Neural cell (in vitro differentiated cells): ENCODE data around the gene RNF44. TPM values are rescaled to one million over a fixed set of nuclear protein-coding genes. Genes with fewer than 3 reads are reported as not detected.
A peak's percentile ranks its signal among the peaks of the same experiment; 100 is the strongest.

Experiments
- H2AFZ ChIP-seq: fragments of 200-600, 300-800 bp; sonication (generic), shearing (Covaris generic); 2 replicates; pipeline ENCODE4 v1.6.0; 2014; ENCODE audit warnings: low read depth, mild to moderate bottlenecking, antibody characterized with exemption, low read length, moderate library complexity
- H3F3A ChIP-seq: fragments of 200-600 bp; shearing (Covaris generic); 2 replicates; pipeline ENCODE4 v1.6.1; 2016; ENCODE audit warnings: mild to moderate bottlenecking, moderate library complexity, mixed read lengths, antibody characterized with exemption, low read length; ENCODE audit not compliant: insufficient read depth, poor library complexity, severe bottlenecking
- H3K27ac ChIP-seq: fragments of 200-600, 300-800 bp; sonication (generic), shearing (Covaris generic); 2 replicates; pipeline ENCODE4 v1.5.1; 2014; ENCODE audit warnings: mild to moderate bottlenecking, low read length, moderate library complexity
- H3K27me3 ChIP-seq: fragments of 300-800, 200-600 bp; sonication (generic), shearing (Covaris generic); 2 replicates; pipeline ENCODE4 v1.6.0; 2014; ENCODE audit warnings: mild to moderate bottlenecking, low read depth, low read length, moderate library complexity; ENCODE audit not compliant: insufficient read depth
- H3K36me3 ChIP-seq: fragments of 300-800, 200-600 bp; sonication (generic), shearing (Covaris generic); 2 replicates; pipeline ENCODE4 v1.5.1; 2014; ENCODE audit warnings: mild to moderate bottlenecking, antibody characterized with exemption, low read length, moderate library complexity; ENCODE audit not compliant: insufficient read depth
- H3K4me2 ChIP-seq: fragments of 300-800, 200-600 bp; sonication (generic), shearing (Covaris generic); 2 replicates; pipeline ENCODE4 v1.6.0; 2014; ENCODE audit warnings: mild to moderate bottlenecking, low read length
- H3K4me3 ChIP-seq: fragments of 300-800, 200-600 bp; sonication (generic), shearing (Covaris generic); 2 replicates; pipeline ENCODE4 v1.5.1; 2014; ENCODE audit warnings: mild to moderate bottlenecking, low read length, moderate library complexity
- H3K79me2 ChIP-seq: fragments of 200-600 bp; shearing (Covaris generic); replicated peaks from 2 replicates; pipeline ENCODE4 v1.6.0; 2014; ENCODE audit warnings: mild to moderate bottlenecking, low read length, moderate library complexity; ENCODE audit not compliant: insufficient read depth
- H3K9ac ChIP-seq: fragments of 300-800, 200-600 bp; sonication (generic), shearing (Covaris generic); 2 replicates; pipeline ENCODE4 v1.6.1; 2016; ENCODE audit warnings: mild to moderate bottlenecking, low read length, mixed read lengths
- H3K9me2 ChIP-seq: fragments of 200-600 bp; shearing (Covaris generic); 2 replicates; pipeline ENCODE4 v1.6.1; 2016; ENCODE audit warnings: mild to moderate bottlenecking, low read length, mixed read lengths; ENCODE audit not compliant: insufficient read depth
- H3K9me3 ChIP-seq: fragments of 200-600, 300-800 bp; sonication (generic), shearing (Covaris generic); 2 replicates; pipeline ENCODE4 v1.6.1; 2016; ENCODE audit warnings: mild to moderate bottlenecking, mixed run types, low read length, moderate library complexity, mixed read lengths
- H4K20me1 ChIP-seq: fragments of 200-600 bp; shearing (Covaris generic); 2 replicates; pipeline ENCODE4 v1.6.1; 2016; ENCODE audit warnings: mild to moderate bottlenecking, mixed run types; ENCODE audit not compliant: insufficient read depth
- EP300 ChIP-seq: fragments of 450-650 bp; conservative IDR thresholded peaks from 2 replicates; pipeline ENCODE4 v1.6.1; 2014; ENCODE audit warnings: antibody characterized with exemption, mild to moderate bottlenecking, moderate library complexity; ENCODE audit not compliant: poor library complexity, severe bottlenecking
- EZH2 ChIP-seq: fragments of 200-600, 300-800 bp; shearing (Covaris generic), sonication (generic); IDR thresholded peaks from 2 replicates; pipeline ENCODE4 v1.6.1; 2014; ENCODE audit warnings: antibody characterized with exemption, low read length, borderline replicate concordance, mild to moderate bottlenecking; ENCODE audit not compliant: insufficient read depth, poor library complexity, severe bottlenecking
- MXI1 ChIP-seq: fragments of 450-650 bp; conservative IDR thresholded peaks from 2 replicates; pipeline ENCODE4 v1.6.1; 2014; ENCODE audit warnings: antibody characterized with exemption, mild to moderate bottlenecking; ENCODE audit not compliant: poor library complexity, severe bottlenecking
- POLR2AphosphoS5 ChIP-seq: IDR thresholded peaks from 2 replicates; pipeline ENCODE4 v1.6.1; 2012
- RAD21 ChIP-seq: fragments of 450-650 bp; conservative IDR thresholded peaks from 2 replicates; pipeline ENCODE4 v1.6.1; 2014; ENCODE audit warnings: antibody characterized with exemption, mild to moderate bottlenecking, moderate library complexity
- SMC3 ChIP-seq: fragments of 450-650 bp; conservative IDR thresholded peaks from 2 replicates; pipeline ENCODE4 v1.6.1; 2014; ENCODE audit warnings: antibody characterized with exemption, mild to moderate bottlenecking, moderate library complexity; ENCODE audit not compliant: poor library complexity
- TAF1 ChIP-seq: IDR thresholded peaks from 2 replicates; pipeline ENCODE4 v1.6.1; 2012; ENCODE audit warnings: low read depth
- polyA plus RNA-seq: library from polyadenylated mRNA; depleted of rRNA; stranded (reverse); fragments of >200 nt; gene quantifications from 2 replicates; pipeline ENCODE4 v1.2.3, GENCODE V29; 2014
- TF ChIP-seq, protein P1 (sequence below): IDR thresholded peaks from 2 replicates; pipeline ENCODE4 v1.6.1; 2012; ENCODE audit warnings: borderline replicate concordance
- TF ChIP-seq, protein P2 (sequence below): fragments of 450-650 bp; IDR thresholded peaks from 2 replicates; pipeline ENCODE4 v1.5.1; 2014; ENCODE audit warnings: antibody characterized with exemption, mild to moderate bottlenecking, moderate library complexity; ENCODE audit not compliant: poor library complexity, severe bottlenecking

The RNF44 gene
- polyA plus RNA-seq, 1 donor from 2014 or later = 22.2 TPM

DNA sequence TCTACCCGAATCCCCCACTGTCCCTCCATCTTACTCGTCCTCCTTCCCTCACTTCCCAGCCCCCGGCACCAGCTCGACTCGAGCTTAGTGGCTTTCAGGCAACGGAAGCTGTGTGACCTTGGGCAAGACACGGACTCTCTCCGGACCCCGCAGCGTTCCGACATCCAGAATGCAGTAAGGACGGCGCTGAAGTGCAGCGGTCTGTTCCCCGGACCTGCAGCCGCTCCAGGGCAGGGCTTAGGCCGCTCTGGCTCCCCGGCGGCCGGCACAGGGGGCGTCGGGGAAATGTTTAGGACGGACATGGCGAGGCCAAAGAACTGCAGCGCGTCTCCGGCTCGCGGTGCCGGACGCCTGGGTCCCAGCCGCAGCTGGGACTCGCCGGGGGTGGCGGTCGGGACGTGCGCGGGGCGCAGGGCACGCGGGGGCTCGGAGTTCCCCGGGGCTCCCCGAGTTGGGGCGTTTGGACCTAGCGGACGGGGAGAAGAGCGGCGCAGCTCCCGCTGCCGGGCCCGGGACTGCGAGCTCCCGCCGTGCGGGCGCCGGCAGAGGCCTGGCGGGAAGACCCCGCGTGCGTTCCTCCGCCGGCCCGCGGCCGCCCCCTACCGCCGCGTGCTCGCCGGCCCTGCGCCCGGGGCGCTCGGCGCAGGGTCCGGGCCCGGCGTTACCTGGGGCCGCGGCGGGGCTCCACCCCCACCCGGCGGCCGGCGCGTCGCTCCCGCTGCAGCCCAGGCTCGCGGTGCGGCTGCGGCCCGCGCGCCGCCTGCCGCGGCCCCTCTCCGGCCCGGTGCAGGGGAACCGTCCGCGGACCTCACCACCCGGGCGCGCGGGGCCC lies 5.6 kb upstream of the RNF44 start:
- Histone ChIP-seq H3K9me3 (no peaks in the 10 kb centered on the region), H3K9me2 (no peaks in the 10 kb centered on the region), H3K36me3 (no peaks in the 10 kb centered on the region), H3F3A (no peaks in the 10 kb centered on the region), H3K4me2 (peak overlapping the region; percentile 39), H3K9ac (peak overlapping the region; percentile 79), H3K4me3 (peak overlapping the region; percentile 91), H3K27ac (no peak overlapping the region), H4K20me1 (no peaks in the 10 kb centered on the region), H3K27me3 (no peaks in the 10 kb centered on the region), H2AFZ (no peak overlapping the region), H3K79me2 (no peaks in the 10 kb centered on the region)
- TF ChIP-seq, protein P1, sequence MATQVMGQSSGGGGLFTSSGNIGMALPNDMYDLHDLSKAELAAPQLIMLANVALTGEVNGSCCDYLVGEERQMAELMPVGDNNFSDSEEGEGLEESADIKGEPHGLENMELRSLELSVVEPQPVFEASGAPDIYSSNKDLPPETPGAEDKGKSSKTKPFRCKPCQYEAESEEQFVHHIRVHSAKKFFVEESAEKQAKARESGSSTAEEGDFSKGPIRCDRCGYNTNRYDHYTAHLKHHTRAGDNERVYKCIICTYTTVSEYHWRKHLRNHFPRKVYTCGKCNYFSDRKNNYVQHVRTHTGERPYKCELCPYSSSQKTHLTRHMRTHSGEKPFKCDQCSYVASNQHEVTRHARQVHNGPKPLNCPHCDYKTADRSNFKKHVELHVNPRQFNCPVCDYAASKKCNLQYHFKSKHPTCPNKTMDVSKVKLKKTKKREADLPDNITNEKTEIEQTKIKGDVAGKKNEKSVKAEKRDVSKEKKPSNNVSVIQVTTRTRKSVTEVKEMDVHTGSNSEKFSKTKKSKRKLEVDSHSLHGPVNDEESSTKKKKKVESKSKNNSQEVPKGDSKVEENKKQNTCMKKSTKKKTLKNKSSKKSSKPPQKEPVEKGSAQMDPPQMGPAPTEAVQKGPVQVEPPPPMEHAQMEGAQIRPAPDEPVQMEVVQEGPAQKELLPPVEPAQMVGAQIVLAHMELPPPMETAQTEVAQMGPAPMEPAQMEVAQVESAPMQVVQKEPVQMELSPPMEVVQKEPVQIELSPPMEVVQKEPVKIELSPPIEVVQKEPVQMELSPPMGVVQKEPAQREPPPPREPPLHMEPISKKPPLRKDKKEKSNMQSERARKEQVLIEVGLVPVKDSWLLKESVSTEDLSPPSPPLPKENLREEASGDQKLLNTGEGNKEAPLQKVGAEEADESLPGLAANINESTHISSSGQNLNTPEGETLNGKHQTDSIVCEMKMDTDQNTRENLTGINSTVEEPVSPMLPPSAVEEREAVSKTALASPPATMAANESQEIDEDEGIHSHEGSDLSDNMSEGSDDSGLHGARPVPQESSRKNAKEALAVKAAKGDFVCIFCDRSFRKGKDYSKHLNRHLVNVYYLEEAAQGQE = no peak
- TF ChIP-seq TAF1 = peak; percentile 16
- no peak for TF ChIP-seq SMC3
- TF ChIP-seq POLR2AphosphoS5 = no peak
- TF ChIP-seq MXI1 = no peak
- TF ChIP-seq RAD21 = no peak
- no peak for TF ChIP-seq EZH2
- no peak for TF ChIP-seq EP300
- TF ChIP-seq, protein P2, sequence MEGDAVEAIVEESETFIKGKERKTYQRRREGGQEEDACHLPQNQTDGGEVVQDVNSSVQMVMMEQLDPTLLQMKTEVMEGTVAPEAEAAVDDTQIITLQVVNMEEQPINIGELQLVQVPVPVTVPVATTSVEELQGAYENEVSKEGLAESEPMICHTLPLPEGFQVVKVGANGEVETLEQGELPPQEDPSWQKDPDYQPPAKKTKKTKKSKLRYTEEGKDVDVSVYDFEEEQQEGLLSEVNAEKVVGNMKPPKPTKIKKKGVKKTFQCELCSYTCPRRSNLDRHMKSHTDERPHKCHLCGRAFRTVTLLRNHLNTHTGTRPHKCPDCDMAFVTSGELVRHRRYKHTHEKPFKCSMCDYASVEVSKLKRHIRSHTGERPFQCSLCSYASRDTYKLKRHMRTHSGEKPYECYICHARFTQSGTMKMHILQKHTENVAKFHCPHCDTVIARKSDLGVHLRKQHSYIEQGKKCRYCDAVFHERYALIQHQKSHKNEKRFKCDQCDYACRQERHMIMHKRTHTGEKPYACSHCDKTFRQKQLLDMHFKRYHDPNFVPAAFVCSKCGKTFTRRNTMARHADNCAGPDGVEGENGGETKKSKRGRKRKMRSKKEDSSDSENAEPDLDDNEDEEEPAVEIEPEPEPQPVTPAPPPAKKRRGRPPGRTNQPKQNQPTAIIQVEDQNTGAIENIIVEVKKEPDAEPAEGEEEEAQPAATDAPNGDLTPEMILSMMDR = peak; percentile 45

DNA sequence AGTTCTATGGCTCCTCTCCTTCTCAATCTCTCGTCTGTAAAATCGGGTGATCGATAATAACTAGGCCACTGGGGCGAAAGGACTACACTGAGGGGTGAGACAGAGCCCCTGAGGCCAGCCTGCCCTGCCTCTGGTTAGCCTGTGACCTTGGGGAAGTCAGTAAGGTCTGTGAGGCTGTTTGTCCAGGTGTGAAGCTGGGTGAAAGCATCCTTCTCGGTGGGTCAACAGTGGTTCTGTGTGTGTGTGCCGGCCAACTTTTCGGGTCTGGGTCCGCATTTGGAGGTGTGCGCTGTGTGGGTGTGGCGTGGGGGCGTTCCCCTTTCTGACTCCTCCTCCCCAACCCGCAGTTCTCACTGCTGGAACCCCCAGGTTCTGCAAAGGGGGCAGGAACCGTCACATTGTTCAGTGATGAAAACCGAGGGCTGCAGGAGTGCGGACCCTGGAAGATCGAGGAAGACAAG lies 5.0 kb upstream of the RNF44 start:
- Histone ChIP-seq H3K79me2 (no peaks in the 10 kb centered on the region), H3K9me3 (no peaks in the 10 kb centered on the region), H3K9ac (peak overlapping the region; percentile 62), H3K27me3 (no peaks in the 10 kb centered on the region), H4K20me1 (no peaks in the 10 kb centered on the region), H3K9me2 (no peaks in the 10 kb centered on the region), H3K27ac (no peak overlapping the region), H2AFZ (no peak overlapping the region), H3K36me3 (no peaks in the 10 kb centered on the region), H3K4me3 (peak overlapping the region; percentile 69), H3F3A (no peaks in the 10 kb centered on the region), H3K4me2 (no peak overlapping the region)
- TF ChIP-seq SMC3 (no peak), TAF1 (no peak), EZH2 (no peak), MXI1 (no peak), EP300 (no peak), POLR2AphosphoS5 (no peak), RAD21 (no peak)
- TF ChIP-seq, protein P1 = no peak
- TF ChIP-seq, protein P2 = no peak
